NCI-H1930 (cell line): ENCODE results near the gene TMEM168.

Source experiments
- DNase-seq, 2 experiments: peaks; one replicate each; lab custom pipeline; 2025; lab: John Stamatoyannopoulos, UW

The TMEM168 gene

DNA sequence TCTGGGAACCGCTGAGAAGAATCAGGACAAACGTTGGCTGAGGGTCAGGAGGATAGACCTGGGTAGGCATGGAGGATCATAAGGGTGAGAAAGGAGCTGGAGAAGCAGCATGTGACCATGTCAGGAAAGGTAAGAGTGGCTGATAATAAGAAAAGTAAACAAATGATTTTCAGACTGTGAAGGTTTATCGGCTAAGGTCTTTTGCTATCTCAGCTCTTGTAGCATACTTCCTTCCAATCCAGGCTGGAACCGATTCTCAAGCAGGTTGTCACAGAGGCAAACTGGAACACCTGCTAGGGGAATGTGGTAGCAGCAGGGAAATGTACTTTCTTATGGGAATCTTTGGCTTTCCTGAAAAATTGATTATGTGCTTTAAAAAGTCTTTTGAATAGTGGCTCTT, 74.7 kb downstream of the TMEM168 start:
- DNase-seq, result no peak

DNA sequence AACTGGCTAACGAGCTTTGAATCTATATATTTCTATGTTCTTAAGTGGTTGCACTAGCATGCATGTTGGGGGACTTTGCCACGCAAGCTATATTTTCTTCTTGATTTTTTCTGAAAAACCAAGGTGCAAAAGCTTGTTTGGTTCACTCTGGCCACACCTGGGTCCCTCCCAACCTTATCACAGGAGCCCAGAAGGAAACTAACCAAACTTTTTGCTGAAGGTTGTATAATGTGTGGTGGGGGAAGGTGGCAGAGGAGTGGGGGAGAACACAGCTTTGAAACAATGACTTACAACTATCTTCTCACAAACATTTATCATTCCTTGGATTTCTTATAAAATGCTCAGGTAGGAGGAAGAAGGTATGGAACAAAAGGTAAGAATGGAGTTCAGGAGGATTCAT, 75.3 kb downstream of the TMEM168 start:
- no peak for DNase-seq
